Measurements from ENCODE around the gene NHERF1. TPM values are rescaled to one million over a fixed set of nuclear protein-coding genes. Genes with fewer than 3 reads are reported as not detected.

The NHERF1 gene
- total and polyA plus RNA-seq, 9 of the 15 experiments (the other 6 are each of a cell fraction or from before 2014, with no cell fraction given) = 11.4 to 79.9 (median 36.9) TPM

DNA sequence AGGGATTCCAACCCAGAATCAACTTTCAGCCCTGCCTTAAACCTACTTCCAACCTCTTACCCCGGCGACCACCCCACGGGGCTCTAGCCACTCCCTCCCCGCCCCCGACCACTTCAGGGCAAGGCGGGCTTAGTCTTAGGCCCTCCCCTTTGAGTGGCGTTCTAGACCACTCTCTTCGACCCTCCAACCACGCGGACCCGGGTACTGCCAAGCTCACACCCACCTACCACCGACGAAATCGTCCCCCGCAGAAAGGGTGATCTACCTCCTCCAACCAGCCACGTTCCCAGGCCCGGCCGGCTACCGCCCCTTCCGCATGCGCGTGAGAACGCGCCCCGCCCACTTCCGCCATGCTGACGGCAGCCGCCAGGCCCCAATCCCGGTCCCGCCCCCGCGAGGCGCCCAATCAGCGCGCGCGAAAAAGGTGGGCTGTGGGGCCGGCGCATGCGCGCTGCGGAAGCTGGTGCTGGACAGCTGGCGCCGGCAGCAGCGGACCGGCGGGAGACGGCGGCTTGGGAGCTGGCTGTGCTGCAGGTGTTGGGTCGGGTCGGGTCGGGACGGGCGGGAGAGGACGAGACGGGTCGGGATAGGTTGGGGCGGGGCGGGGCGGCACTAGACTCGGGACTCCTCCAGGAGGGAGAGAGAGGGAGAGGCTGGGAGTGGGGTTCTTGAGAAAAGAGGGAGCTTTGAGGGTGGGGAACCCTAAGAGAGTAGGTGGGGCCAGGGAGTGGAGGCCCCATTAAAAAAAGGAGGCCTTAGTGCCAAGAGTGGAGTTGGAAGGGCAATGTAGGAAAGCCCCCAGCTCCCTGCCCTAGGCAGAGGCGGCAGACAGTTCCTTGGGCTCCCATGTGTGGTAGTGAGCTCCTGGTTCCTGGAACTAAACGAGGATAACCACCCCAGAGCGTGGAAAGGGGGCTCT, 27.9 kb downstream of the NHERF1 start, which contains the start of gene NAT9 (continued):
- TF ChIP-seq, protein P1, sequence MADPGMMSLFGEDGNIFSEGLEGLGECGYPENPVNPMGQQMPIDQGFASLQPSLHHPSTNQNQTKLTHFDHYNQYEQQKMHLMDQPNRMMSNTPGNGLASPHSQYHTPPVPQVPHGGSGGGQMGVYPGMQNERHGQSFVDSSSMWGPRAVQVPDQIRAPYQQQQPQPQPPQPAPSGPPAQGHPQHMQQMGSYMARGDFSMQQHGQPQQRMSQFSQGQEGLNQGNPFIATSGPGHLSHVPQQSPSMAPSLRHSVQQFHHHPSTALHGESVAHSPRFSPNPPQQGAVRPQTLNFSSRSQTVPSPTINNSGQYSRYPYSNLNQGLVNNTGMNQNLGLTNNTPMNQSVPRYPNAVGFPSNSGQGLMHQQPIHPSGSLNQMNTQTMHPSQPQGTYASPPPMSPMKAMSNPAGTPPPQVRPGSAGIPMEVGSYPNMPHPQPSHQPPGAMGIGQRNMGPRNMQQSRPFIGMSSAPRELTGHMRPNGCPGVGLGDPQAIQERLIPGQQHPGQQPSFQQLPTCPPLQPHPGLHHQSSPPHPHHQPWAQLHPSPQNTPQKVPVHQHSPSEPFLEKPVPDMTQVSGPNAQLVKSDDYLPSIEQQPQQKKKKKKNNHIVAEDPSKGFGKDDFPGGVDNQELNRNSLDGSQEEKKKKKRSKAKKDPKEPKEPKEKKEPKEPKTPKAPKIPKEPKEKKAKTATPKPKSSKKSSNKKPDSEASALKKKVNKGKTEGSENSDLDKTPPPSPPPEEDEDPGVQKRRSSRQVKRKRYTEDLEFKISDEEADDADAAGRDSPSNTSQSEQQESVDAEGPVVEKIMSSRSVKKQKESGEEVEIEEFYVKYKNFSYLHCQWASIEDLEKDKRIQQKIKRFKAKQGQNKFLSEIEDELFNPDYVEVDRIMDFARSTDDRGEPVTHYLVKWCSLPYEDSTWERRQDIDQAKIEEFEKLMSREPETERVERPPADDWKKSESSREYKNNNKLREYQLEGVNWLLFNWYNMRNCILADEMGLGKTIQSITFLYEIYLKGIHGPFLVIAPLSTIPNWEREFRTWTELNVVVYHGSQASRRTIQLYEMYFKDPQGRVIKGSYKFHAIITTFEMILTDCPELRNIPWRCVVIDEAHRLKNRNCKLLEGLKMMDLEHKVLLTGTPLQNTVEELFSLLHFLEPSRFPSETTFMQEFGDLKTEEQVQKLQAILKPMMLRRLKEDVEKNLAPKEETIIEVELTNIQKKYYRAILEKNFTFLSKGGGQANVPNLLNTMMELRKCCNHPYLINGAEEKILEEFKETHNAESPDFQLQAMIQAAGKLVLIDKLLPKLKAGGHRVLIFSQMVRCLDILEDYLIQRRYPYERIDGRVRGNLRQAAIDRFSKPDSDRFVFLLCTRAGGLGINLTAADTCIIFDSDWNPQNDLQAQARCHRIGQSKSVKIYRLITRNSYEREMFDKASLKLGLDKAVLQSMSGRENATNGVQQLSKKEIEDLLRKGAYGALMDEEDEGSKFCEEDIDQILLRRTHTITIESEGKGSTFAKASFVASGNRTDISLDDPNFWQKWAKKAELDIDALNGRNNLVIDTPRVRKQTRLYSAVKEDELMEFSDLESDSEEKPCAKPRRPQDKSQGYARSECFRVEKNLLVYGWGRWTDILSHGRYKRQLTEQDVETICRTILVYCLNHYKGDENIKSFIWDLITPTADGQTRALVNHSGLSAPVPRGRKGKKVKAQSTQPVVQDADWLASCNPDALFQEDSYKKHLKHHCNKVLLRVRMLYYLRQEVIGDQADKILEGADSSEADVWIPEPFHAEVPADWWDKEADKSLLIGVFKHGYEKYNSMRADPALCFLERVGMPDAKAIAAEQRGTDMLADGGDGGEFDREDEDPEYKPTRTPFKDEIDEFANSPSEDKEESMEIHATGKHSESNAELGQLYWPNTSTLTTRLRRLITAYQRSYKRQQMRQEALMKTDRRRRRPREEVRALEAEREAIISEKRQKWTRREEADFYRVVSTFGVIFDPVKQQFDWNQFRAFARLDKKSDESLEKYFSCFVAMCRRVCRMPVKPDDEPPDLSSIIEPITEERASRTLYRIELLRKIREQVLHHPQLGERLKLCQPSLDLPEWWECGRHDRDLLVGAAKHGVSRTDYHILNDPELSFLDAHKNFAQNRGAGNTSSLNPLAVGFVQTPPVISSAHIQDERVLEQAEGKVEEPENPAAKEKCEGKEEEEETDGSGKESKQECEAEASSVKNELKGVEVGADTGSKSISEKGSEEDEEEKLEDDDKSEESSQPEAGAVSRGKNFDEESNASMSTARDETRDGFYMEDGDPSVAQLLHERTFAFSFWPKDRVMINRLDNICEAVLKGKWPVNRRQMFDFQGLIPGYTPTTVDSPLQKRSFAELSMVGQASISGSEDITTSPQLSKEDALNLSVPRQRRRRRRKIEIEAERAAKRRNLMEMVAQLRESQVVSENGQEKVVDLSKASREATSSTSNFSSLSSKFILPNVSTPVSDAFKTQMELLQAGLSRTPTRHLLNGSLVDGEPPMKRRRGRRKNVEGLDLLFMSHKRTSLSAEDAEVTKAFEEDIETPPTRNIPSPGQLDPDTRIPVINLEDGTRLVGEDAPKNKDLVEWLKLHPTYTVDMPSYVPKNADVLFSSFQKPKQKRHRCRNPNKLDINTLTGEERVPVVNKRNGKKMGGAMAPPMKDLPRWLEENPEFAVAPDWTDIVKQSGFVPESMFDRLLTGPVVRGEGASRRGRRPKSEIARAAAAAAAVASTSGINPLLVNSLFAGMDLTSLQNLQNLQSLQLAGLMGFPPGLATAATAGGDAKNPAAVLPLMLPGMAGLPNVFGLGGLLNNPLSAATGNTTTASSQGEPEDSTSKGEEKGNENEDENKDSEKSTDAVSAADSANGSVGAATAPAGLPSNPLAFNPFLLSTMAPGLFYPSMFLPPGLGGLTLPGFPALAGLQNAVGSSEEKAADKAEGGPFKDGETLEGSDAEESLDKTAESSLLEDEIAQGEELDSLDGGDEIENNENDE (IDR thresholded peaks at IDR 0.05; ENCODE audit: low read depth, low read length) = no peak
- no peak for TF ChIP-seq NCOA2 (IDR thresholded peaks at IDR 0.05; ENCODE audit: partially characterized antibody in 2 of 2)
- peak; percentile 92 for TF ChIP-seq GABPA (tag; conservative IDR thresholded peaks at IDR 0.05; ENCODE audit: low read depth)
- TF ChIP-seq ZNF280B (CRISPR knock-in tag; IDR thresholded peaks at IDR 0.05) = no peak
- no peak for TF ChIP-seq POLR2H (tag; IDR thresholded peaks at IDR 0.05; ENCODE audit: low read depth)
- TF ChIP-seq HINFP (tag; conservative IDR thresholded peaks at IDR 0.05; ENCODE audit: low read depth) = peak; percentile 72; the same call in 1 of the 2 replicates
- 0 out of 4 replicates have a peak, but pooled peaks of 1 of the 2 experiments have one; percentile 51 for TF ChIP-seq KDM4B (IDR thresholded peaks at IDR 0.05; ENCODE audit: borderline replicate concordance in 2 of 2, low read depth in 1 of 2)
